HepG2 (cell line): ENCODE data around the gene PYHIN1. TPM values are rescaled to one million over a fixed set of nuclear protein-coding genes. Genes with fewer than 3 reads are reported as not detected.

Source experiments
- ATAC-seq: fragments of 200-7000 bp; cut with Tn5 transposase; 3 replicates; pipeline ENCODE4 v1.9.1; 2020; ENCODE audit warnings: mild to moderate bottlenecking, moderate library complexity
- BruUV-seq: library from RNA; stranded (reverse); fragments of 400-500 nt; replicated peaks from 2 replicates; lab custom pipeline; 2021; lab: Mats Ljungman, UMichigan
- CTCF ChIA-PET: fragments of 300-600 bp; formaldehyde crosslinking; extraction: SDS; loops from one replicate; lab custom pipeline; 2021; ENCODE audit warnings: low total read pairs, inconsistent platforms, low intra/inter-chr PET ratio; lab: Yijun Ruan, JAX
- POLR2A ChIA-PET: fragments of 350-600 bp; sonication (Branson Sonifier 250); formaldehyde crosslinking; loops from one replicate; lab custom pipeline; 2020; ENCODE audit warnings: antibody characterized with exemption, inconsistent platforms; lab: Yijun Ruan, JAX
- DNase-seq: peaks from one replicate; pipeline ENCODE4 v3.0.0-alpha.2; 2015; ENCODE audit warnings: low spot score
- FAIRE-seq: peaks from 3 replicates; lab custom pipeline; 2011; peaks lifted over from hg19 to GRCh38; lab: Jason Lieb, UNC
- H2AFZ ChIP-seq: one replicate; pipeline ENCODE4 v1.6.1; 2011; ENCODE audit warnings: low read length, inconsistent platforms
- H3K27ac ChIP-seq: fragments of 300-600 bp; 3 replicates; pipeline ENCODE4 v1.8.0; 2011; ENCODE audit warnings: mixed run types, mild to moderate bottlenecking, mixed read lengths, low read length, inconsistent platforms; ENCODE audit not compliant: insufficient read depth; ENCODE audit errors: extremely low read length
- H3K27me3 ChIP-seq, 2 experiments: fragments of 200-600 bp in 1 of 2; 2 replicates in 1 of 2; 3 replicates in 1 of 2; pipeline versions ENCODE4 v1.6.0 to v1.8.0; 2011; ENCODE audit warnings: low read length in 2 of 2, mild to moderate bottlenecking in 2 of 2, moderate library complexity in 2 of 2, inconsistent platforms in 1 of 2; ENCODE audit not compliant: insufficient read depth in 2 of 2, control insufficient read depth in 1 of 2
- H3K36me3 ChIP-seq, 2 experiments: fragments of 200-600 bp in 1 of 2; replicated peaks in 1 of 2; 2 replicates in 1 of 2; 3 replicates in 1 of 2; pipeline versions ENCODE4 v1.5.1 to v1.8.0; 2011; ENCODE audit warnings: low read length in 2 of 2, inconsistent platforms in 1 of 2; ENCODE audit not compliant: insufficient read depth in 2 of 2, control insufficient read depth in 1 of 2
- H3K4me1 ChIP-seq: 2 replicates; pipeline ENCODE4 v1.5.1; 2012; ENCODE audit warnings: low read length, inconsistent platforms; ENCODE audit not compliant: insufficient read depth
- H3K4me2 ChIP-seq: 2 replicates; pipeline ENCODE4 v1.6.0; 2011; ENCODE audit warnings: low read depth, low read length, inconsistent platforms
- H3K4me3 ChIP-seq, 3 experiments: fragments of 200-600 bp in 1 of 3; sonication (generic), shearing (Covaris generic) in 1 of 3; replicated peaks in 1 of 3; 2 replicates each; pipeline ENCODE4 v1.5.1; 2011 to 2016; ENCODE audit warnings: low read length in 3 of 3, inconsistent platforms in 2 of 3, low read depth in 2 of 3, mild to moderate bottlenecking in 2 of 3, control low read depth in 1 of 3, mixed read lengths in 1 of 3; ENCODE audit not compliant: insufficient read depth in 1 of 3
- H3K79me2 ChIP-seq: one replicate; pipeline ENCODE4 v1.6.1; 2011; ENCODE audit warnings: low read length, inconsistent platforms; ENCODE audit not compliant: insufficient read depth
- H3K9ac ChIP-seq: 2 replicates; pipeline ENCODE4 v1.6.0; 2011; ENCODE audit warnings: mild to moderate bottlenecking, low read depth, low read length, inconsistent platforms; ENCODE audit not compliant: insufficient read depth
- H3K9me3 ChIP-seq: 2 replicates; pipeline ENCODE4 v1.5.1; 2012; ENCODE audit warnings: mild to moderate bottlenecking, low read length
- H4K20me1 ChIP-seq: 2 replicates; pipeline ENCODE4 v1.6.0; 2011; ENCODE audit warnings: inconsistent platforms, mild to moderate bottlenecking, low read length, moderate library complexity; ENCODE audit not compliant: insufficient read depth
- E2F2 ChIP-seq: sonication (generic); formaldehyde crosslinking; IDR thresholded peaks from 2 replicates; pipeline ENCODE4 v1.4.0; 2020; ENCODE audit warnings: missing genetic modification reagents, borderline replicate concordance
- ELK4 ChIP-seq: sonication (generic); formaldehyde crosslinking; IDR thresholded peaks from 2 replicates; pipeline ENCODE4 v1.9.0; 2021; ENCODE audit warnings: missing genetic modification reagents, borderline replicate concordance
- EZH2 ChIP-seq: conservative IDR thresholded peaks from 2 replicates; pipeline ENCODE4 v1.6.1; 2012; ENCODE audit warnings: mild to moderate bottlenecking, low read depth, low read length, moderate library complexity
- MEIS2 ChIP-seq: sonication (generic); formaldehyde crosslinking; IDR thresholded peaks from 2 replicates; pipeline ENCODE4 v1.9.0; 2021; ENCODE audit warnings: mild to moderate bottlenecking, missing genetic modification reagents
- MZF1 ChIP-seq: sonication (generic); formaldehyde crosslinking; IDR thresholded peaks from 2 replicates; pipeline ENCODE4 v1.8.1; 2023; ENCODE audit warnings: mild to moderate bottlenecking, missing genetic modification reagents, borderline replicate concordance
- RBAK ChIP-seq: sonication (generic); formaldehyde crosslinking; IDR thresholded peaks from 2 replicates; pipeline ENCODE4 v1.5.1; 2020; ENCODE audit warnings: mild to moderate bottlenecking, missing genetic modification reagents
- RFXAP ChIP-seq: sonication (generic); formaldehyde crosslinking; IDR thresholded peaks from 2 replicates; pipeline ENCODE4 v1.4.0; 2020; ENCODE audit warnings: missing genetic modification reagents, borderline replicate concordance
- SNAPC5 ChIP-seq: sonication (generic); formaldehyde crosslinking; IDR thresholded peaks from 2 replicates; pipeline ENCODE4 v1.8.1; 2023; ENCODE audit warnings: mild to moderate bottlenecking, missing genetic modification reagents, borderline replicate concordance
- ZNF333 ChIP-seq: sonication (generic); formaldehyde crosslinking; IDR thresholded peaks from 2 replicates; pipeline ENCODE4 v1.4.0; 2020; ENCODE audit warnings: mild to moderate bottlenecking, missing genetic modification reagents, borderline replicate concordance
- ZZZ3 ChIP-seq: sonication (generic); formaldehyde crosslinking; IDR thresholded peaks from 2 replicates; pipeline ENCODE4 v1.4.0; 2020; ENCODE audit warnings: missing genetic modification reagents, mild to moderate bottlenecking, borderline replicate concordance
- WGBS: methylation state at CpG from one replicate; pipeline ENCODE4 v1.1.6; 2017; ENCODE audit warnings: low lambda C conversion rate; 5-methylcytosine and 5-hydroxymethylcytosine counted together
- in situ Hi-C: cut with HindIII; loops from 2 replicates; pipeline ENCODE4 v1.10.0; 2017; ENCODE audit warnings: low pct_unique_long_range_greater_than_20kb; ENCODE audit not compliant: extremely low pct_ligation_motif_present
- intact Hi-C: fragments of 100-400 bp; cut with micrococcal nuclease; formaldehyde crosslinking; loops from one replicate; pipeline ENCODE4 v1.10.0; 2022; ENCODE audit not compliant: unreplicated experiment
- polyA plus RNA-seq, 8 experiments: library from polyadenylated mRNA; depleted of rRNA in 3 of 8; stranded (reverse) in 7 of 8; unstranded in 1 of 8; fragments of >200 nt; fragmentation: Illumina TruSeq in 4 of 8; extraction: Trizol in 4 of 8; gene quantifications; 2 replicates each; pipeline versions ENCODE4 v1.2.1 to v1.2.3, GENCODE V29; 2011 to 2016; ENCODE audit warnings: low read depth in 4 of 8, missing spikeins in 1 of 8, mixed read lengths in 1 of 8; ENCODE audit not compliant: insufficient read depth in 1 of 8
- total RNA-seq, 5 experiments: library from RNA; depleted of rRNA; stranded (reverse); fragments of >200 nt; fragmentation: Illumina TruSeq; extraction: Trizol; gene quantifications; 2 replicates each; pipeline ENCODE4 v1.2.3, GENCODE V29; 2016; ENCODE audit warnings: low read depth in 1 of 5
- TF ChIP-seq, protein P1 (sequence below): sonication (generic); formaldehyde crosslinking; IDR thresholded peaks from 2 replicates; pipeline ENCODE4 v1.4.0; 2020; ENCODE audit warnings: missing genetic modification reagents, borderline replicate concordance

The PYHIN1 gene
- total and polyA plus RNA-seq, 2 of the 13 experiments (the other 11 are each of a cell fraction or from before 2014, with no cell fraction given): not detected

DNA sequence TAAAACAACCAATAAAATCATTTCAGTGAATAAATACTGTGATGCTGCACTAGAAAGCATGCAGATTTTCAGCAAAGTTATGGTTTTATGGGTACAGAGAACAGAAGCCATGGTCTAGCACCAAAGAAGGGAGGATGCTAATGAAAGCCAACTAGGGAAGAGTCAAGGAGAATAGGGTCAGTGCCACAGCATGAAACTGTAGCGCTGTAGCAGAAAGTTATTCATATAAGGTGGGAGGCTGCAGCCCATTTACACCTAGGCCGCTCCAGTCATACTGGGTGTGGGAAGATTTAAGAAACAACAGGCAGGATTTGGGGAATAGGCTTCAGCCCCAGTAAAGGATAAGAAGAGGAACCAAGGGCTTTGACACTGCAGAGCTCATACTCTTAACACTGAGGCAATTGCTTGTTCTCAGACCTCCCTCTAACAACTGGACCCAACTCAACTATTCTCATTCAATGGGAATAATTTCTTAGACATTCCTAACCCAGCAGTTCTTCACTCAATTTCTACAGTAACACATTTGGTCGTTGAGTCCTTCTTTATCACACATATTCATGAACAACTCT lies 82.7 kb downstream of the PYHIN1 start:
- H3K4me3 ChIP-seq: no peak overlapping the region
- no TSS peak for BruUV-seq
- H3K27ac ChIP-seq: no peak overlapping the region
- H3K4me2 ChIP-seq: no peak overlapping the region
- no peaks in the 10 kb centered on the region for H3K79me2 ChIP-seq
- intact Hi-C loops: no loop called here
- FAIRE-seq: no peak
- in situ Hi-C loops: loop anchor here (25.0 kb wide), 1 partner anchor 827 kb away; the partner anchor contains the start of gene CD1D
- no peaks in the 10 kb centered on the region for H4K20me1 ChIP-seq
- WGBS: 52% methylated on average over 3 of the region's 3 CpGs
- ChIA-PET POLR2A (no interaction called here), CTCF (no interaction called here)
- H2AFZ ChIP-seq: no peak overlapping the region
- H3K4me1 ChIP-seq: no peaks in the 10 kb centered on the region
- H3K9ac ChIP-seq: no peak overlapping the region
- no peaks in the 10 kb centered on the region for H3K9me3 ChIP-seq
- H3K27me3 ChIP-seq: 0 out of 5 replicates have a peak, but pooled peaks cover 0 to 2% of the 10 kb centered on the region in 2 experiments
- ATAC-seq: no peak
- no peak for DNase-seq
- H3K36me3 ChIP-seq: no peaks in the 10 kb centered on the region
- TF ChIP-seq RFXAP (CRISPR knock-in tag) (no peak), EZH2 (no peak), ZZZ3 (CRISPR knock-in tag) (no peak), MZF1 (no peak), SNAPC5 (CRISPR knock-in tag) (no peak), E2F2 (no peak), MEIS2 (no peak), ZNF333 (CRISPR knock-in tag) (no peak), RBAK (CRISPR knock-in tag) (no peak), ELK4 (CRISPR knock-in tag) (no peak)
- TF ChIP-seq, protein P1, sequence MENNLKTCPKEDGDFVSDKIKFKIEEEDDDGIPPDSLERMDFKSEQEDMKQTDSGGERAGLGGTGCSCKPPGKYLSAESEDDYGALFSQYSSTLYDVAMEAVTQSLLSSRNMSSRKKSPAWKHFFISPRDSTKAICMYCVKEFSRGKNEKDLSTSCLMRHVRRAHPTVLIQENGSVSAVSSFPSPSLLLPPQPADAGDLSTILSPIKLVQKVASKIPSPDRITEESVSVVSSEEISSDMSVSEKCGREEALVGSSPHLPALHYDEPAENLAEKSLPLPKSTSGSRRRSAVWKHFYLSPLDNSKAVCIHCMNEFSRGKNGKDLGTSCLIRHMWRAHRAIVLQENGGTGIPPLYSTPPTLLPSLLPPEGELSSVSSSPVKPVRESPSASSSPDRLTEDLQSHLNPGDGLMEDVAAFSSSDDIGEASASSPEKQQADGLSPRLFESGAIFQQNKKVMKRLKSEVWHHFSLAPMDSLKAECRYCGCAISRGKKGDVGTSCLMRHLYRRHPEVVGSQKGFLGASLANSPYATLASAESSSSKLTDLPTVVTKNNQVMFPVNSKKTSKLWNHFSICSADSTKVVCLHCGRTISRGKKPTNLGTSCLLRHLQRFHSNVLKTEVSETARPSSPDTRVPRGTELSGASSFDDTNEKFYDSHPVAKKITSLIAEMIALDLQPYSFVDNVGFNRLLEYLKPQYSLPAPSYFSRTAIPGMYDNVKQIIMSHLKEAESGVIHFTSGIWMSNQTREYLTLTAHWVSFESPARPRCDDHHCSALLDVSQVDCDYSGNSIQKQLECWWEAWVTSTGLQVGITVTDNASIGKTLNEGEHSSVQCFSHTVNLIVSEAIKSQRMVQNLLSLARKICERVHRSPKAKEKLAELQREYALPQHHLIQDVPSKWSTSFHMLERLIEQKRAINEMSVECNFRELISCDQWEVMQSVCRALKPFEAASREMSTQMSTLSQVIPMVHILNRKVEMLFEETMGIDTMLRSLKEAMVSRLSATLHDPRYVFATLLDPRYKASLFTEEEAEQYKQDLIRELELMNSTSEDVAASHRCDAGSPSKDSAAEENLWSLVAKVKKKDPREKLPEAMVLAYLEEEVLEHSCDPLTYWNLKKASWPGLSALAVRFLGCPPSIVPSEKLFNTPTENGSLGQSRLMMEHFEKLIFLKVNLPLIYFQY (CRISPR knock-in tag): no peak
